Epithelial cell of esophagus (primary cell): ENCODE data around the gene HOXD9.

Experiments
- DNase-seq: peaks from one replicate; pipeline ENCODE4 v3.0.0; 2010; ENCODE audit warnings: low read depth
- H3K4me3 ChIP-seq: 2 replicates; pipeline ENCODE4 v1.5.1; 2011; ENCODE audit warnings: mild to moderate bottlenecking, low read length, control low read depth
- TF ChIP-seq, protein P1 (sequence below): IDR thresholded peaks from 2 replicates; pipeline ENCODE4 v1.5.1; 2011; ENCODE audit warnings: low read depth, mild to moderate bottlenecking, low read length, control low read depth, inconsistent platforms; ENCODE audit not compliant: insufficient read depth; ENCODE audit errors: missing control alignments

The HOXD9 gene

GRCh38 chr2:176087330-176088047, 35.0 kb upstream of the HOXD9 start:
- TF ChIP-seq, protein P1, sequence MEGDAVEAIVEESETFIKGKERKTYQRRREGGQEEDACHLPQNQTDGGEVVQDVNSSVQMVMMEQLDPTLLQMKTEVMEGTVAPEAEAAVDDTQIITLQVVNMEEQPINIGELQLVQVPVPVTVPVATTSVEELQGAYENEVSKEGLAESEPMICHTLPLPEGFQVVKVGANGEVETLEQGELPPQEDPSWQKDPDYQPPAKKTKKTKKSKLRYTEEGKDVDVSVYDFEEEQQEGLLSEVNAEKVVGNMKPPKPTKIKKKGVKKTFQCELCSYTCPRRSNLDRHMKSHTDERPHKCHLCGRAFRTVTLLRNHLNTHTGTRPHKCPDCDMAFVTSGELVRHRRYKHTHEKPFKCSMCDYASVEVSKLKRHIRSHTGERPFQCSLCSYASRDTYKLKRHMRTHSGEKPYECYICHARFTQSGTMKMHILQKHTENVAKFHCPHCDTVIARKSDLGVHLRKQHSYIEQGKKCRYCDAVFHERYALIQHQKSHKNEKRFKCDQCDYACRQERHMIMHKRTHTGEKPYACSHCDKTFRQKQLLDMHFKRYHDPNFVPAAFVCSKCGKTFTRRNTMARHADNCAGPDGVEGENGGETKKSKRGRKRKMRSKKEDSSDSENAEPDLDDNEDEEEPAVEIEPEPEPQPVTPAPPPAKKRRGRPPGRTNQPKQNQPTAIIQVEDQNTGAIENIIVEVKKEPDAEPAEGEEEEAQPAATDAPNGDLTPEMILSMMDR = no peak
- no peak for DNase-seq
- no peak overlapping the region for H3K4me3 ChIP-seq

DNA sequence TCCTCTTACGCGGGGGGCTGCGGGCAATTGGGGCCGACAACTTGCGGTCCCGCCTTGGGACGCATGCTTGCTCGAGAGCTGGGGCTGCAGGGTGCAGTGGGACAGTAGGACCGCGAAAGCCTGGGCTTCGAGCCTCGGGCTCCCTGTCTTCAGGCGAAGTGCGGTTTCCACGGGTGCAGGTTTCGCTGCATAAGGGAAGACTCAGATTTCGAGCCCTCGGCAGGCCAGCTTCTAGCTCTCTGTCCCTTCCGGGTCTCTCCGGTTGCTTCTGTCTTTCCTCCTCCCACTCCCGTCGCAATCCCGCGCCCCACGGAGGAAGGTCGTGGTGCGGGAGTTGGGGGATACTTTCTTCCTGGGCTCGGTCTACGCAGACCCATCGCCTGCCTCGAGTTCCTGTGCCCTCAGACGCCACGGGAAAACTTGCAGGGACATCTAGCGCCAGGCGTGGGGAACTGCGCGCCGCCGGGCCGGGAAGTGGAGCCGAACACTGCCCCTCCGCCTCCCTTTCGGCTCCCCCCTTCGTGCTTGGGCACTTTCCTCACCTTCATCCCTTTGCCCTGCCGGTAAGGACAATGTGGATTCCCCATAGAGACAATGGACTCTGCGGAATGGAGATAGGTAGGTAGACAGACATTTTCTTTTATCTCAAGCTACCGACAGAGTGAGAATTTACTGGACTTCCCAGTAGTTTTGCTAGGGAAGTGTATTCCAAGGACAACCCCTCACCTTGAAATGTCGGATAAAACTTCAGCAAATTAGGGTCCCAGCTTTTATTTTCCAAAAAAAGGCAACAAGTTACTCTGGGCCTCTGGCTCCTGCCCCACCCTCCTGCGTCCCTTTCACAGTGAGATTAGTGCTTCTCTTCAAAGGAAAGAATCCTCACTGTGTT, 34.2 kb upstream of the HOXD9 start:
- peak; percentile 43 for DNase-seq
- no peak overlapping the region for H3K4me3 ChIP-seq
- TF ChIP-seq, protein P1 = peak; percentile 64

GRCh38 chr2:176088937-176089842, 33.3 kb upstream of the HOXD9 start:
- DNase-seq = no peak
- TF ChIP-seq, protein P1 = no peak

DNA sequence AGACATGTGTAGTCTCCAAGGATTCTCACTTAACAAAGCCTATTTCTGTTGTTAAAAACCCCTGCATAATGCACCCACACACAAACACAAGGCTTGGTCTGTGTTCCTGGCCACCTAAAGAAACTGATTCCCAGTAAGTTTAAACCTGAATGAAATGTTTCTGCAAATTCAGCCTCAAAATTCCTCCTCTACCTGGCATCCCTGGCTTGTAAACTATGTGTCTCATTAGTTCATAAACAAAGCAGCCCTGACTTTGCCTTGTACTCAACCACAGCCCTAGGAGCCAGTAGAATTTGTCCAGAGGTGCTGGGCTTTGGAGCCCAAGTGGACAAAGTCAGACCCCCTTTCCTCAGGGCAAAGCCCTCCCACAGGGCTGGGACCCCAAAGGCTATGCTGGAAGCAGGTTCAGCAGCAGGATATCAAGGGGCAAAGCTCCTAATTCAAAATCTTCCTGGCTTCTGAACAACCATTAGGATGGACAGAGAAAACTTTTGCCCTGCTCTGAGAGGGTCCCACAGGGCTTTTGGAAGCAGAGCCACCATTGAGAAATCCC, 32.6 kb upstream of the HOXD9 start:
- no peak overlapping the region for H3K4me3 ChIP-seq
- TF ChIP-seq, protein P1 = no peak
- no peak for DNase-seq

More at GRCh38 chr2:176088937-176089842, 33.3 kb upstream of the HOXD9 start:
- H3K4me3 ChIP-seq = no peak overlapping the region

DNA sequence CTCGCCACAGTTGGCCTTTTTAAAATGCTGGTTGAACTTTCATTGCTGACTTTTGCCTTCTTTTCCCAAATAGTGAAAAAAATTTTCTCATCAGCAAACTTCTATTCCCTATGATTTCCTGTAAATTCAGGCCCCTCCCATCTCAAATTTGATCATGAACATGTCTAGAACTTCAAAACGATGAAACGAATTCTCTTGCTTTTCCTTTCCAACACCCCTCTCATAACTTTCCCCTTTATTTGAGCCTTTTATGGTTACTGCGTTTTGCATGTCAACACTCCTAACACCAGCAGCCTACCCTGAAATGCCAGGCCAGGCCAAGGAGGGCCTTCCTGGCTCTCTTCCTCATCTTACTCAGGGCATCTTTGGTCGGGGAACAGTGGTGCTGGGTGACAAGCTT, 31.7 kb upstream of the HOXD9 start:
- TF ChIP-seq, protein P1 = no peak
- no peak for DNase-seq
- no peak overlapping the region for H3K4me3 ChIP-seq

- TF ChIP-seq, protein P1 = no peak
- H3K4me3 ChIP-seq = no peak overlapping the region
Measured at GRCh38 chr2:176091329-176092258, 30.9 kb upstream of the HOXD9 start.

More at GRCh38 chr2:176091329-176092258, 30.9 kb upstream of the HOXD9 start:
- DNase-seq = no peak
